MCF 10A (cell line): ENCODE data around the gene EPHB1. TPM values are rescaled to one million over a fixed set of nuclear protein-coding genes. Genes with fewer than 3 reads are reported as not detected.

ENCODE experiments used
- BruUV-seq: library from RNA; stranded (reverse); fragments of 400-500 nt; replicated peaks from 2 replicates; lab custom pipeline; 2021; lab: Mats Ljungman, UMichigan
- CTCF ChIA-PET: fragments of 300-600 bp; sonication (Branson Sonifier 250); formaldehyde crosslinking; extraction: SDS; loops from one replicate; lab custom pipeline; 2021; ENCODE audit warnings: antibody characterized with exemption, inconsistent platforms; lab: Yijun Ruan, JAX
- POLR2A ChIA-PET: fragments of 300-600, 350-650 bp; sonication (Branson Sonifier 250); formaldehyde crosslinking; extraction: SDS; loops from one replicate; lab custom pipeline; 2020; ENCODE audit warnings: antibody characterized with exemption, inconsistent platforms; lab: Yijun Ruan, JAX
- DNase-seq: peaks from one replicate; pipeline ENCODE4 v3.0.0-alpha.2; 2018; ENCODE audit not compliant: unreplicated experiment
- H3K27ac Mint-ChIP-seq: one replicate; pipeline ENCODE4 v1.8.0; 2022; ENCODE audit warnings: mild to moderate bottlenecking, low read depth, mixed read lengths; ENCODE audit not compliant: unreplicated experiment
- H3K27me3 Mint-ChIP-seq: one replicate; pipeline ENCODE4 v1.8.0; 2022; ENCODE audit warnings: mixed read lengths; ENCODE audit not compliant: insufficient read depth, unreplicated experiment
- H3K36me3 Mint-ChIP-seq: one replicate; pipeline ENCODE4 v1.8.0; 2022; ENCODE audit warnings: mild to moderate bottlenecking, moderate library complexity, mixed read lengths; ENCODE audit not compliant: insufficient read depth, unreplicated experiment
- H3K4me1 Mint-ChIP-seq: one replicate; pipeline ENCODE4 v1.8.0; 2022; ENCODE audit warnings: mixed read lengths; ENCODE audit not compliant: insufficient read depth, unreplicated experiment
- H3K4me3 Mint-ChIP-seq: one replicate; pipeline ENCODE4 v1.8.0; 2022; ENCODE audit warnings: mild to moderate bottlenecking, moderate library complexity, mixed read lengths; ENCODE audit not compliant: unreplicated experiment
- H3K9me3 Mint-ChIP-seq: one replicate; pipeline ENCODE4 v1.8.0; 2022; ENCODE audit warnings: mixed read lengths; ENCODE audit not compliant: unreplicated experiment
- intact Hi-C: fragments of 100-400 bp; cut with micrococcal nuclease; formaldehyde crosslinking; loops from 2 replicates; pipeline ENCODE4 v1.14.1; 2022
- total RNA-seq: library from RNA; stranded (reverse); gene quantifications from 2 replicates; pipeline ENCODE4 v1.2.3, GENCODE V29; 2022
- TF ChIP-seq, protein P1 (sequence below): fragments of 200-600 bp; IDR thresholded peaks from one replicate; pipeline ENCODE4 v1.8.0; 2022; ENCODE audit warnings: antibody characterized with exemption, mild to moderate bottlenecking; ENCODE audit not compliant: unreplicated experiment

Gene EPHB1
- total RNA-seq, 1 experiment from 2014 or later, result not detected

DNA sequence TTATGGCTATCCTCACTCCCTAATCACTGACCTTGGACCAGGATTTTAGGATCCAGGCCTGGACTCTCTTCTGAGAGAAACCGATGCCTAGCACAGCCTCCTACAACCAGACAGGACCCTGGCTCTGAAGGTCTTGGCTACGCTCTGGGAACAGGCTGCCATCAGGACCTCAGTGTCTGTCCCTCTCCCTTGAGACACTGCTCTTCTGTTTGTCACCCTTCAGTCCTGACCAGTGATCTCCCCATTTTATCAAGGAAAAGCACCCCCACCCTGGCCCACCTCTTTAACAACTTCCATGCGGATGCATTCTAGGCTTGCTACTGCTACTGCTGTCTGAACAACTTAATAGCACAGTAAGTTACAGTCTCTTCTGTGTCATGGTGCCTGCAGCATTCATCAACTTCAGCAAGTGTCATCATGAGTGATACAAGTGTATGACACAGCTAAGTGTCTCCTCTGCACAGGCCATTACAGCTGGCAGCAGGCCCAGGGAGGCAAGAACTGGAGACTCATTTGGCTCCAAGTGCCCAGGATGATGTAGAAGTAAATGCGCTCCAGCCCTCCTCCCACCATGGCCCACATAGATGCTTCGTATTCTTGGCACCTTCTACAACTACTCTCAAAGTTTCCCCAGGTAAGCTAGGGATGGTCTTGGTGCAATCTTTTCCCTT lies 302.4 kb downstream of the EPHB1 start:
- BruUV-seq, result no TSS peak
- TF ChIP-seq, protein P1, sequence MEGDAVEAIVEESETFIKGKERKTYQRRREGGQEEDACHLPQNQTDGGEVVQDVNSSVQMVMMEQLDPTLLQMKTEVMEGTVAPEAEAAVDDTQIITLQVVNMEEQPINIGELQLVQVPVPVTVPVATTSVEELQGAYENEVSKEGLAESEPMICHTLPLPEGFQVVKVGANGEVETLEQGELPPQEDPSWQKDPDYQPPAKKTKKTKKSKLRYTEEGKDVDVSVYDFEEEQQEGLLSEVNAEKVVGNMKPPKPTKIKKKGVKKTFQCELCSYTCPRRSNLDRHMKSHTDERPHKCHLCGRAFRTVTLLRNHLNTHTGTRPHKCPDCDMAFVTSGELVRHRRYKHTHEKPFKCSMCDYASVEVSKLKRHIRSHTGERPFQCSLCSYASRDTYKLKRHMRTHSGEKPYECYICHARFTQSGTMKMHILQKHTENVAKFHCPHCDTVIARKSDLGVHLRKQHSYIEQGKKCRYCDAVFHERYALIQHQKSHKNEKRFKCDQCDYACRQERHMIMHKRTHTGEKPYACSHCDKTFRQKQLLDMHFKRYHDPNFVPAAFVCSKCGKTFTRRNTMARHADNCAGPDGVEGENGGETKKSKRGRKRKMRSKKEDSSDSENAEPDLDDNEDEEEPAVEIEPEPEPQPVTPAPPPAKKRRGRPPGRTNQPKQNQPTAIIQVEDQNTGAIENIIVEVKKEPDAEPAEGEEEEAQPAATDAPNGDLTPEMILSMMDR, result no peak
- no peak overlapping the region for H3K4me3 Mint-ChIP-seq
- no peaks in the 10 kb centered on the region for H3K36me3 Mint-ChIP-seq
- intact Hi-C loops, result no loop called here
- no peaks in the 10 kb centered on the region for H3K27me3 Mint-ChIP-seq
- CTCF ChIA-PET, result no interaction called here
- DNase-seq, result no peak
- peaks cover 68% of the 10 kb centered on the region for H3K9me3 Mint-ChIP-seq
- H3K27ac Mint-ChIP-seq, result no peak overlapping the region
- POLR2A ChIA-PET, result no interaction called here
- H3K4me1 Mint-ChIP-seq, result no peaks in the 10 kb centered on the region

DNA sequence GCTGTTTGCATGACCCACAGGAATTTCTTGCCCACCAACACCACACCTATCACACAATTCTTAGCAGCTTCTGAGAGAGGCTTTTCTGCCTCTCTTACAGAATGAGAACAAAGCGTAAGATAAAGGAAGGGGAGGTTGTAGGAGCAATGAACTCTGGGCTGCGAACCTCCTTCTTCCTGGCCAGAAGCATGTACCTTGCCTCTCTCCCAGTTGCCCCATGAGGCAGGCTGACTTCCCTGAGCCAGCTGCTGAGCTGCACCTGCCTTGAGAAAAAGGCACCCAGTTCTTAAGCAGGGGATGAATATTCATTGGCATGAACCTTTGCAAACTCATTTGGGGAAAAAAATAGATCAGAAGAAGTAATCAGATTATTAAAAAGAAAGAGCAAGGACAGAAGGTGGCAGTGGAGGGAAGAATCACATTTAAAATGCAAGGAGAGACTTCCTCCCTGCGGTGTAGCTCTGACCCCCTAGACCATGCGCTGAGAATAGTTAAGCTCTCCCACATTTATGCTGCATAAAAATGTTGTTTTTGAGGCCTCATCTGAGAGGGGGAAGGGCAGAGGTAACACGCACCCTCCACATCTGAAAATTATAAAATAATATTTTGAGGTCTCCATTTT lies 304.8 kb downstream of the EPHB1 start:
- intact Hi-C loops, result no loop called here
- POLR2A ChIA-PET, result no interaction called here
- no peaks in the 10 kb centered on the region for H3K36me3 Mint-ChIP-seq
- no peak overlapping the region for H3K4me3 Mint-ChIP-seq
- no peak overlapping the region for H3K27ac Mint-ChIP-seq
- no peak for DNase-seq
- BruUV-seq, result no TSS peak
- H3K9me3 Mint-ChIP-seq, result peaks cover 59% of the 10 kb centered on the region
- H3K4me1 Mint-ChIP-seq, result no peaks in the 10 kb centered on the region
- H3K27me3 Mint-ChIP-seq, result no peaks in the 10 kb centered on the region
- CTCF ChIA-PET, result no interaction called here
- TF ChIP-seq, protein P1, result no peak

DNA sequence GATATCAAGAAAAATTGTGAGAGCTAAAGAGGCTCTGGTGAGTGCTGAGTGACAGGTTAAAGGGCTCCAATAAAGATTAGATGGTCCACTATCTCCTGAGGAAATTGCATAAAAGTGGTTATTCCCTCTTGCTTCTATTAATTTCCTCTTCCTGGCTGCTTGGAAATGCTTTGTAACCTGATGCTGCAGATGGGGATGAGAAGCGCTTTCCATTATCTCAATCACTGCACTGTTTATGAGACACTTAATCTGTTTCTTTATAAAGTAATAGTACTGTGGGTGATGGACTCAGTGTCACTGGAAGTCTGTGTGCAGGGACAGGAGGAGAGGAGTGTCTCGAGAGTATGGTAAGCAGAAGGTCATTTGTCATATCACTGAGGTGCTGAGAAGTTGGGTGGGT lies 305.3 kb downstream of the EPHB1 start:
- TF ChIP-seq, protein P1, result no peak
- Mint-ChIP-seq H3K27ac (no peak overlapping the region), H3K4me3 (no peak overlapping the region), H3K27me3 (no peaks in the 10 kb centered on the region), H3K9me3 (peaks cover 59% of the 10 kb centered on the region), H3K4me1 (no peaks in the 10 kb centered on the region), H3K36me3 (no peaks in the 10 kb centered on the region)
- DNase-seq, result no peak
- ChIA-PET POLR2A (no interaction called here), CTCF (no interaction called here)
- intact Hi-C loops, result no loop called here
- no TSS peak for BruUV-seq

DNA sequence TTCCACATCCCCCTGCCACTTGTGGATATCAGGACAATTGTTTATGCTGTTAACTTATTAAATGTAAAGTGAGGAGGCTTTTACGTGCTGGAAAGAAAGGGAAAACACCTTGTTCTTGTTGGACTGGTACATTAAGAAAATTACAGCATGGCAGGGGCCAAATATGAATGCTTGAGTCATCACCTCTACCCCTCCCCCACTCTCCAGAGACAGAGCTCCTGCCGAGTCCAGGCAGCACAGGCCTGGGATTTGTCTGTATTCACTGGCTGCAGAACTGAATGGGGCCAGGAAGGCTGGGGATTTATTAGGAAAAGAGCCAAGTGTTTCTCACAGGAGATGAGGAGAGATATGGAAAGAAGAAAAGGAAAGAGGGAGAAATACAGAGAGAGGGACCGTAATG lies 308.9 kb downstream of the EPHB1 start:
- BruUV-seq, result no TSS peak

More for the DNA sequence above, 308.9 kb downstream of the EPHB1 start:
- H3K4me3 Mint-ChIP-seq, result no peak overlapping the region
- POLR2A ChIA-PET, result no interaction called here
- CTCF ChIA-PET, result no interaction called here
- TF ChIP-seq, protein P1, result no peak
- peaks cover 44% of the 10 kb centered on the region for H3K9me3 Mint-ChIP-seq
- DNase-seq, result no peak
- no peaks in the 10 kb centered on the region for H3K4me1 Mint-ChIP-seq
- H3K27ac Mint-ChIP-seq, result no peak overlapping the region
- H3K36me3 Mint-ChIP-seq, result no peaks in the 10 kb centered on the region
- intact Hi-C loops, result no loop called here
- no peaks in the 10 kb centered on the region for H3K27me3 Mint-ChIP-seq
